ENCODE results near the gene FAXC. TPM values are rescaled to one million over a fixed set of nuclear protein-coding genes. Genes with fewer than 3 reads are reported as not detected.
A peak's percentile ranks its signal among the peaks of the same experiment; 100 is the strongest.

Gene FAXC
- 0.03 TPM for total RNA-seq

GRCh38 chr6:99349171-99350141 lies at the start of gene FAXC:
Gene FAXC, minus strand, starts transcription at chr6:99349674. Its CDS starts 302 bp downstream, at chr6:99349372.
- DNase-seq (ENCODE audit: low spot score): peak; percentile 46
- ATAC-seq: peak; percentile 94

- DNase-seq (ENCODE audit: low spot score) (no peak), ATAC-seq (no peak)
Observed at GRCh38 chr6:99397287-99397686, 47.8 kb upstream of the FAXC start.

GRCh38 chr6:99393698-99394531 lies 44.4 kb upstream of the FAXC start, which contains the start of gene COQ3:
Gene COQ3, minus strand, starts transcription at chr6:99394195. Its CDS starts 16 bp downstream, at chr6:99394179.
- ATAC-seq: peak; percentile 91
- peak; percentile 78 for DNase-seq (ENCODE audit: low spot score)

- peak; percentile 41 for ATAC-seq
Observed at GRCh38 chr6:99393366-99393697, 43.9 kb upstream of the FAXC start.

GRCh38 chr6:99390896-99391295 lies 41.4 kb upstream of the FAXC start:
- no peak for DNase-seq (ENCODE audit: low spot score)
- no peak for ATAC-seq

More at GRCh38 chr6:99393366-99393697, 43.9 kb upstream of the FAXC start:
- no peak for DNase-seq (ENCODE audit: low spot score)

GRCh38 chr6:99384507-99384906 lies 35.0 kb upstream of the FAXC start:
- ATAC-seq (no peak), DNase-seq (ENCODE audit: low spot score) (no peak)

- ATAC-seq: no peak
- DNase-seq (ENCODE audit: low spot score): no peak
Observed at GRCh38 chr6:99378636-99379035, 29.2 kb upstream of the FAXC start.

- no peak for ATAC-seq
- no peak for DNase-seq (ENCODE audit: low spot score)
Observed at GRCh38 chr6:99369533-99369932, 20.1 kb upstream of the FAXC start.

- no peak for ATAC-seq
- DNase-seq (ENCODE audit: low spot score): no peak
Observed at GRCh38 chr6:99366852-99367251, 17.4 kb upstream of the FAXC start.

- DNase-seq (ENCODE audit: low spot score) (no peak), ATAC-seq (no peak)
Observed at GRCh38 chr6:99364026-99364425, 14.6 kb upstream of the FAXC start.

- no peak for ATAC-seq
- DNase-seq (ENCODE audit: low spot score): no peak
Observed at GRCh38 chr6:99362678-99363268, 13.3 kb upstream of the FAXC start.

- DNase-seq (ENCODE audit: low spot score): no peak
Observed at GRCh38 chr6:99359800-99360199, 10.3 kb upstream of the FAXC start.

GRCh38 chr6:99356641-99357040 lies 7.2 kb upstream of the FAXC start:
- no peak for ATAC-seq
- DNase-seq (ENCODE audit: low spot score): no peak

More at GRCh38 chr6:99359800-99360199, 10.3 kb upstream of the FAXC start:
- no peak for ATAC-seq

GRCh38 chr6:99354983-99355382 lies 5.5 kb upstream of the FAXC start:
- ATAC-seq: no peak
- no peak for DNase-seq (ENCODE audit: low spot score)

- no peak for DNase-seq (ENCODE audit: low spot score)
- no peak for ATAC-seq
Observed at GRCh38 chr6:99353126-99353525, 3.7 kb upstream of the FAXC start.

- no peak for DNase-seq (ENCODE audit: low spot score)
- no peak for ATAC-seq
Observed at GRCh38 chr6:99350573-99350972, 1.1 kb upstream of the FAXC start.

- no peak for ATAC-seq
- DNase-seq (ENCODE audit: low spot score): no peak
Observed at GRCh38 chr6:99348288-99349170, 945 bp downstream of the FAXC start.

GRCh38 chr6:99347804-99348203 lies 1.7 kb downstream of the FAXC start:
- ATAC-seq (no peak), DNase-seq (ENCODE audit: low spot score) (no peak)

GRCh38 chr6:99346595-99346994 lies 2.9 kb downstream of the FAXC start:
- ATAC-seq: no peak
- no peak for DNase-seq (ENCODE audit: low spot score)

GRCh38 chr6:99345164-99345563 lies 4.3 kb downstream of the FAXC start:
- DNase-seq (ENCODE audit: low spot score) (no peak), ATAC-seq (no peak)
